ENCODE data around the gene SMAD9. TPM values are rescaled to one million over a fixed set of nuclear protein-coding genes. Genes with fewer than 3 reads are reported as not detected.

SMAD9 gene
- total and polyA plus RNA-seq, 9 of the 15 experiments (the other 6 are each of a cell fraction or from before 2014, with no cell fraction given) = 0.02 to 0.08 (median 0.03) TPM; not detected in 4

GRCh38 chr13:36912369-36912768 is 7.7 kb downstream of the SMAD9 start:
- ChIA-PET CTCF (ENCODE audit: low intra/inter-chr PET ratio) (no interaction called here), POLR2A (no interaction called here)
- peaks cover 8 to 9% of the 10 kb centered on the region in 2 experiments; a peak in 4 of 5 replicates for H3K27me3 ChIP-seq (ENCODE audit: control insufficient read depth in 2 of 2, insufficient read depth in 2 of 2, low read length in 2 of 2)
- ATAC-seq (no peak), FAIRE-seq (no peak), DNase-seq (ENCODE audit: extremely low read depth in 1 of 4, low spot score in 3 of 4) (no peak)
- H3K9ac ChIP-seq (ENCODE audit: insufficient read depth in 1 of 2, low read depth in 2 of 2, low read length in 2 of 2) = no peak overlapping the region
- H3K27ac ChIP-seq (ENCODE audit: extremely low read depth, low read depth, low read length) = no peak overlapping the region
- in situ Hi-C loops (cut with MboI) (no loop called here), intact Hi-C loops (cut with micrococcal nuclease) (no loop called here)
- H3K4me1 ChIP-seq (replicated peaks in 1 of 2; ENCODE audit: control insufficient read depth in 2 of 2, insufficient read depth in 2 of 2, low read length in 2 of 2) = no peaks in the 10 kb centered on the region
- TF ChIP-seq HMGN3 (IDR thresholded peaks at IDR 0.05; ENCODE audit: borderline replicate concordance, extremely low read depth, insufficient read length, low read depth, low read length) (no peak), PYGO2 (tag; IDR thresholded peaks at IDR 0.05) (no peak), SP1 (CRISPR knock-in tag; IDR thresholded peaks at IDR 0.05) (no peak), CHD4 (IDR thresholded peaks at IDR 0.05; ENCODE audit: insufficient read depth, insufficient replicate concordance, low read depth, low read length, poor library complexity, severe bottlenecking) (no peak), ZNF445 (CRISPR knock-in tag; IDR thresholded peaks at IDR 0.05; ENCODE audit: low read depth) (no peak), MAFG (tag; conservative IDR thresholded peaks at IDR 0.05) (no peak), CBX1 (IDR thresholded peaks at IDR 0.05; ENCODE audit: low read depth) (no peak), ZNF324 (CRISPR knock-in tag; IDR thresholded peaks at IDR 0.05) (no peak), SIN3B (IDR thresholded peaks at IDR 0.05; ENCODE audit: low read depth) (no peak), ZNF785 (CRISPR knock-in tag; IDR thresholded peaks at IDR 0.05) (no peak), ASH1L (IDR thresholded peaks at IDR 0.05; ENCODE audit: borderline replicate concordance, low read depth, partially characterized antibody) (no peak)
- H3K9me1 ChIP-seq (ENCODE audit: control insufficient read depth, insufficient read depth, low read length) = no peaks in the 10 kb centered on the region
- H4K20me1 ChIP-seq (replicated peaks; ENCODE audit: control insufficient read depth, insufficient read depth, low read length) = no peaks in the 10 kb centered on the region
- no peak overlapping the region for H3K4me2 ChIP-seq (ENCODE audit: insufficient read depth, low read length)
- BruUV-seq (replicated peaks) = no TSS peak
- no peak overlapping the region for H3K4me3 ChIP-seq
- H3K36me3 ChIP-seq (ENCODE audit: control insufficient read depth, insufficient read depth, low read length) = no peaks in the 10 kb centered on the region
- no peak overlapping the region for H2AFZ ChIP-seq (ENCODE audit: low read depth, low read length)
- no peaks in the 10 kb centered on the region for H3K9me3 ChIP-seq (replicated peaks; ENCODE audit: control insufficient read depth, insufficient read depth, low read depth, low read length)
- no peaks in the 10 kb centered on the region for H3K79me2 ChIP-seq (ENCODE audit: control insufficient read depth, insufficient read depth, low read length)

Measured in K562 (cell line).